Astrocyte of the cerebellum (primary cell): ENCODE results near the gene MYF5.

Source experiments
- DNase-seq: peaks from one replicate; pipeline ENCODE4 v3.0.0-alpha.2; 2011; ENCODE audit warnings: low read depth
- H3K4me3 ChIP-seq: 2 replicates; pipeline ENCODE4 v1.5.1; 2011; ENCODE audit warnings: mild to moderate bottlenecking, low read depth, low read length, moderate library complexity
- in situ Hi-C: cut with HindIII; loops from 2 replicates; pipeline ENCODE4 v1.10.0; 2017; ENCODE audit warnings: low sequenced_read_pairs
- TF ChIP-seq, protein P1 (sequence below): IDR thresholded peaks from 2 replicates; pipeline ENCODE4 v1.5.1; 2012; ENCODE audit warnings: low read length, low read depth, moderate library complexity, mild to moderate bottlenecking; ENCODE audit errors: missing control alignments

The MYF5 gene

DNA sequence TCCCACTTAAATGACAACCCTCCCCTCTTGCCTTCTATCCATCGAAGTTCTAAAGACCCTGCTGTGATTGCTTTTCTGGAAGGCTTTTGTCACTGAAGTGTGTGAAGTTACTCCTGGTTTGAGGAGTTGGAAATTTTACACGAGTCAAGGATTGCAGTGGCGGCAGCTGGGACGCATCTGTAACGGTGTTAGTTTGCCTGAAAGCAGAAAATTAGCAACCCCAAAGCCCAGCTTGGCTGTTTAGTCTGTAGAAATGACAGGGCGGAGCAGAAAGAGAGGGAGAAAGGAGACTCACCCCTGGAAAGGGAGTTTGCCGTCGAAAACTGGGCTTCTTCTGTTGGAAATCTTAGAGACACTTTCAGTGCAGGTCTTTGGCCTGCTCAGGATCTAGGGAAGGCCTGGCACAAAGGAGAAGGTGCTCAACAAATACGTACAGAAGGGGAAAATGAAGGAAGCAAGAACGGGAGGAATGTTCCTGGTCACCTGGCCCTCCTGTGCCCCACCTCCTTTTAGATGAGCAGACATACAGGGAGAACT, 931 bp upstream of the MYF5 start:
- no peak overlapping the region for H3K4me3 ChIP-seq
- TF ChIP-seq, protein P1, sequence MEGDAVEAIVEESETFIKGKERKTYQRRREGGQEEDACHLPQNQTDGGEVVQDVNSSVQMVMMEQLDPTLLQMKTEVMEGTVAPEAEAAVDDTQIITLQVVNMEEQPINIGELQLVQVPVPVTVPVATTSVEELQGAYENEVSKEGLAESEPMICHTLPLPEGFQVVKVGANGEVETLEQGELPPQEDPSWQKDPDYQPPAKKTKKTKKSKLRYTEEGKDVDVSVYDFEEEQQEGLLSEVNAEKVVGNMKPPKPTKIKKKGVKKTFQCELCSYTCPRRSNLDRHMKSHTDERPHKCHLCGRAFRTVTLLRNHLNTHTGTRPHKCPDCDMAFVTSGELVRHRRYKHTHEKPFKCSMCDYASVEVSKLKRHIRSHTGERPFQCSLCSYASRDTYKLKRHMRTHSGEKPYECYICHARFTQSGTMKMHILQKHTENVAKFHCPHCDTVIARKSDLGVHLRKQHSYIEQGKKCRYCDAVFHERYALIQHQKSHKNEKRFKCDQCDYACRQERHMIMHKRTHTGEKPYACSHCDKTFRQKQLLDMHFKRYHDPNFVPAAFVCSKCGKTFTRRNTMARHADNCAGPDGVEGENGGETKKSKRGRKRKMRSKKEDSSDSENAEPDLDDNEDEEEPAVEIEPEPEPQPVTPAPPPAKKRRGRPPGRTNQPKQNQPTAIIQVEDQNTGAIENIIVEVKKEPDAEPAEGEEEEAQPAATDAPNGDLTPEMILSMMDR: no peak
- DNase-seq: no peak
- in situ Hi-C loops: no loop called here

DNA sequence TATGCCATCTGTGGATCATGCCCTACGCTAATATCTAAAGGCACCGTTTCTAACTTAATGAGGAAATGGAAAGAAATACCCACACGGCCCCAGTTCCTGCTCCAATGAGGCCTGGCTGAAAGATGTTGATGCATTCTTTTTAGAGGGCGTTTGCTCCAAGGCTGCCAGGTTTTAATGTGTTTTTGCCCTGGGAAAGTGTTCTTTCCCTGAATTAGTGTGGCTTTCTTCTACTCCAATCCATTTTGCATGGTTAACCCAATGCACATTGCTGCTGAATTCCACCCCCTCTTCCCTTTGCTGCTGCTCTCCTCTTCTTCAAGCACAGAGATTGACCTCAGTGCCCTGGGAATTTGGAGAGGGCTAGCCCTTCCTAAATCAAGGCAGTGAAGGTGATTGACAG, 1.1 kb downstream of the MYF5 start:
- DNase-seq: no peak
- TF ChIP-seq, protein P1: no peak
- H3K4me3 ChIP-seq: no peak overlapping the region
- in situ Hi-C loops: no loop called here

DNA sequence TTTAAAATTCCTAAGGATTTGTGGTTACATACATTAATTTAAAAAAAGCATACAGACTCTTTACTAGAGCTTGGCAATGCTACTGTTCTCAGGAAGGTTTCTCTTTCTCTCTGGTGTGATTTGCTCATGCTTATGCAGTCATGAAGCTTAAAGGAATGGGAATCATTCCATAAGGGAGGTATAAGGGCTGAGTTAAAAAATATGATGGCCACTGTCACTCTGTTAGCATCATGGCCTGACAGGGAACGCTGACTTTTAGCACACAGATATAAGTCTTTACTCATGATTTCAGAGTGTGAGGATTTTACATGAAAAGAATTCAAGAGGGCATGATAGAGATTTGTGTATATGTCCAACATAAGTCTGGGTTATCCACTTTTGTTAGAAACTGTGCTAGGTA, 3.8 kb downstream of the MYF5 start:
- H3K4me3 ChIP-seq: no peak overlapping the region
- TF ChIP-seq, protein P1: no peak
- no peak for DNase-seq
- in situ Hi-C loops: no loop called here

DNA sequence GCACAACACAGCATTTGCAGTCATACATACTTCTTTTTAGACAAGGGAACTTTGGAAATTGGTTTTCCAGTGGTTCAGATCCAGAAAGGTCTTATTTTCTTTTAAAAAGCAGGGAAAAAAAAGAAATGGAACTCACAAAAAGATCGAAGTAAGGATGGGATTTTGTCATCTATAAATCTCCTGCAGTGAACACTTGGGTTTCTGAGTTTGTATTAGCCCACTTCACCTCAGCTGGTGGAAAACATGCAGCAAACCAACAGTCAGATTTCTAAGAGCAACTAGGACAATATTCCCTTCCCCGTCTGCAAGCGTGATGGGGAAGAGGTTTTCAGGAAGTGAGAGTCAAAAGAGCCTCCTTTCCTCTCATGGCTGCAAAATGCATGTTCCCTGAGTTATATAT, 4.6 kb downstream of the MYF5 start:
- TF ChIP-seq, protein P1: no peak
- H3K4me3 ChIP-seq: no peak overlapping the region
- DNase-seq: no peak
- in situ Hi-C loops: no loop called here

DNA sequence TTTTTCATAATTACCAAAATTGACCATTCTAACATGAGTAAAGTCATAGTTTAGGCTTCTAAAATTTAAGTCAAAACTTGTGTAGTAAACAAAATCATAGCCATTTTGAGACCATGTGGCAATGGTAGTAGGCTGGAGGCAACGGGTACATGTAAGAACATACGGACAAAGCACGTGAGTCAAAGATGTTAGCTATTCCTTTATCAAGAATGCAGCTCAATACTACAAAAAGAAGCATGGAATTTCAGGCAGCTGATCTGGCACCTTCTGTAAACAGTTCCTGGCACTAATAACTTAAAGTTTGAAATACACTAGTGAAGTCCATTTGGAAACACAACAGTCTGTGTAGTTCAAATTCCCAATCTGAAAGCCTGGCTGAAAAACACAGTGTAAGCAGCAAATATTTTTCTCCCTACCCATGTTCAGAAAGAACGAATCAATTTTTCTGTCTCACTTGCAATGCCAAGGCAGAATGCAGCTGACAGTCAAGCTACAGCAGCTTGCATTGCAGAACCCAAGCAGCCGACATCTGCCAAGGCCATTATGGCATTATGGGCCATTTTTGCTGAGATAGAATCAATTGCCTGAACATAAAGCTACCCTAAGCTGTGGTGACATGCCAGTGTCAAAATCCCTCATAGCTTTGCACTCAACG, 29.3 kb downstream of the MYF5 start:
- H3K4me3 ChIP-seq: no peak overlapping the region
- no peak for DNase-seq
- TF ChIP-seq, protein P1: no peak
- in situ Hi-C loops: no loop called here

DNA sequence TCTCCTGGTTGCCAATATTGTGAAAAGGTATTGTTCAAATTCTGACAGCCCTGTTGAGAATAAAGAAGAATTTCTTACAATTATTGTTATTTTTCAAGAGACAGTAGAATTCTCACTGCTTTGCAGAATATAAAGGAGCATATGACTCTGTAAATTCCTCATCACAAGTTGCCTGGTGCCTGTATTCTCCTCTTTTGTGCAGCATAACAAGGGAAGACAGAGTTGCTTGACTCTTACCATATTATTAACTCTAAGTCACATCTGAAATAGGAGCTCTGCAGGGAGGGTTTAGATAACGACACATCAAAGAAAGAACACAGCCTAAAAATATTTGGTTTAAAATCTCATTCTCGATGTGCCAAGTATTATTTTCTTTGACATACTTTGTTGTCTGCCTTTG, 31.1 kb downstream of the MYF5 start:
- DNase-seq: no peak
- H3K4me3 ChIP-seq: no peak overlapping the region
- in situ Hi-C loops: no loop called here
- TF ChIP-seq, protein P1: no peak

DNA sequence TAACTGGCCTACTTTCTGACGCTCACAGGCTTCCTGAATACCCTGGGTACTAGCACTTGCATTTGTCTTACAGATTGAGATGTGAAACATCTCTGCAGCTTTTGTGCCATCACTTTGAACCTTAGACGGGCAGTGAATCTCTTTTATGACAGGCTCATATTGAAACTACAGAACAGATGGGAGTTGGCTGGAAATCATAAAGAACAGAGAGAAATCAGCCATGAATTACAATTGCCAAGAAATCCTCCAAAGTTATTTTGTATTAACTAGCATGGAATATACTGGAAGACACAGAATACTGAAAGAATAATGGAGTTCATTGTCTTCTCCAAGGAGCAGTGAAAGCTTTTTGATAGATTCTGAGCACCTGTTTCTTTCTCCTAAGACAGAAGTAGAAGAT, 32.7 kb downstream of the MYF5 start:
- H3K4me3 ChIP-seq: no peak overlapping the region
- TF ChIP-seq, protein P1: no peak
- no peak for DNase-seq
- in situ Hi-C loops: no loop called here
